ENCODE results near the gene GPR158.

The GPR158 gene

GRCh38 chr10:25502453-25502852 is 327.7 kb downstream of the GPR158 start:
- H3K27ac ChIP-seq (ENCODE audit: low read depth, low read length): no peak overlapping the region
- no peaks in the 10 kb centered on the region for H4K20me1 ChIP-seq (ENCODE audit: low read depth, low read length)
- no peaks in the 10 kb centered on the region for H3F3A ChIP-seq (ENCODE audit: insufficient read depth)
- H3K4me3 ChIP-seq (ENCODE audit: insufficient read depth, low read length, poor library complexity, severe bottlenecking): no peak overlapping the region
- H2AFZ ChIP-seq (ENCODE audit: low read depth, low read length, severe bottlenecking): no peak overlapping the region
- no peak overlapping the region for H3K4me2 ChIP-seq (ENCODE audit: low read depth, low read length, poor library complexity, severe bottlenecking)
- H3K27me3 ChIP-seq (ENCODE audit: low read length): no peaks in the 10 kb centered on the region
- TF ChIP-seq EZH2phosphoT487 (conservative IDR thresholded peaks at IDR 0.05; ENCODE audit: low read length): no peak
- TF ChIP-seq, protein P1, sequence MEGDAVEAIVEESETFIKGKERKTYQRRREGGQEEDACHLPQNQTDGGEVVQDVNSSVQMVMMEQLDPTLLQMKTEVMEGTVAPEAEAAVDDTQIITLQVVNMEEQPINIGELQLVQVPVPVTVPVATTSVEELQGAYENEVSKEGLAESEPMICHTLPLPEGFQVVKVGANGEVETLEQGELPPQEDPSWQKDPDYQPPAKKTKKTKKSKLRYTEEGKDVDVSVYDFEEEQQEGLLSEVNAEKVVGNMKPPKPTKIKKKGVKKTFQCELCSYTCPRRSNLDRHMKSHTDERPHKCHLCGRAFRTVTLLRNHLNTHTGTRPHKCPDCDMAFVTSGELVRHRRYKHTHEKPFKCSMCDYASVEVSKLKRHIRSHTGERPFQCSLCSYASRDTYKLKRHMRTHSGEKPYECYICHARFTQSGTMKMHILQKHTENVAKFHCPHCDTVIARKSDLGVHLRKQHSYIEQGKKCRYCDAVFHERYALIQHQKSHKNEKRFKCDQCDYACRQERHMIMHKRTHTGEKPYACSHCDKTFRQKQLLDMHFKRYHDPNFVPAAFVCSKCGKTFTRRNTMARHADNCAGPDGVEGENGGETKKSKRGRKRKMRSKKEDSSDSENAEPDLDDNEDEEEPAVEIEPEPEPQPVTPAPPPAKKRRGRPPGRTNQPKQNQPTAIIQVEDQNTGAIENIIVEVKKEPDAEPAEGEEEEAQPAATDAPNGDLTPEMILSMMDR (IDR thresholded peaks at IDR 0.05; ENCODE audit: insufficient read depth, low read length, poor library complexity, severe bottlenecking): no peak
- H3K9me2 ChIP-seq (replicated peaks; ENCODE audit: insufficient read depth, low read length): no peaks in the 10 kb centered on the region
- H3K36me3 ChIP-seq (ENCODE audit: low read length): no peaks in the 10 kb centered on the region
- H3K9ac ChIP-seq (ENCODE audit: low read length): no peak overlapping the region
- no peaks in the 10 kb centered on the region for H3K9me3 ChIP-seq (ENCODE audit: insufficient read depth, low read length)
- H3K79me2 ChIP-seq (ENCODE audit: insufficient read depth, low read length): no peaks in the 10 kb centered on the region

DNA sequence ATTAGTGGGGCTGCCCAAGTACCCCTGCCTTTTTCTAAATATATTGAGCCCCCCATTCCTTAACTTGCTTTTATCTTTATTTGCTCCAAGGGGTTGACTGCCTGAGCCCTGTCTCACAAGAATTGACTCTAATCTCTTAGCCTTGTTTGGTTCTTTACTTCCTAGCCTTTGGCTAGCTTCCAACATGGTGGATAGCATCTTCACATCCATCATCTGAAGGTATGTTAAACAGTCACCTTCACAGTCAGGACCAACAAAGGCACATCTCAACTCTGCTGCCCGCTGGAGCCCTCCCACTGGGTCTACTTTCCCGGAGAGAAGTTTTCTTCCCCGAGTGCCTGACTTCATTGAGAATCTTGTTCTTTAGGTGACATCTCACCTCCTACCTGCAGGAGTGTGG is 329.5 kb downstream of the GPR158 start:
- no peak for TF ChIP-seq EZH2phosphoT487 (conservative IDR thresholded peaks at IDR 0.05; ENCODE audit: low read length)
- TF ChIP-seq, protein P1 (IDR thresholded peaks at IDR 0.05; ENCODE audit: insufficient read depth, low read length, poor library complexity, severe bottlenecking): no peak
- H3K9ac ChIP-seq (ENCODE audit: low read length): no peak overlapping the region
- no peak overlapping the region for H2AFZ ChIP-seq (ENCODE audit: low read depth, low read length, severe bottlenecking)
- H3K27me3 ChIP-seq (ENCODE audit: low read length): no peaks in the 10 kb centered on the region
- no peaks in the 10 kb centered on the region for H4K20me1 ChIP-seq (ENCODE audit: low read depth, low read length)
- no peaks in the 10 kb centered on the region for H3F3A ChIP-seq (ENCODE audit: insufficient read depth)
- no peak overlapping the region for H3K4me2 ChIP-seq (ENCODE audit: low read depth, low read length, poor library complexity, severe bottlenecking)
- H3K36me3 ChIP-seq (ENCODE audit: low read length): no peaks in the 10 kb centered on the region
- no peak overlapping the region for H3K4me3 ChIP-seq (ENCODE audit: insufficient read depth, low read length, poor library complexity, severe bottlenecking)
- no peaks in the 10 kb centered on the region for H3K9me2 ChIP-seq (replicated peaks; ENCODE audit: insufficient read depth, low read length)
- H3K79me2 ChIP-seq (ENCODE audit: insufficient read depth, low read length): no peaks in the 10 kb centered on the region
- no peak overlapping the region for H3K27ac ChIP-seq (ENCODE audit: low read depth, low read length)
- H3K9me3 ChIP-seq (ENCODE audit: insufficient read depth, low read length): no peaks in the 10 kb centered on the region

GRCh38 chr10:25504838-25505237 is 330.0 kb downstream of the GPR158 start:
- Histone ChIP-seq H3K9me2 (replicated peaks; ENCODE audit: insufficient read depth, low read length) (no peaks in the 10 kb centered on the region), H3K4me3 (ENCODE audit: insufficient read depth, low read length, poor library complexity, severe bottlenecking) (no peak overlapping the region), H2AFZ (ENCODE audit: low read depth, low read length, severe bottlenecking) (no peak overlapping the region), H4K20me1 (ENCODE audit: low read depth, low read length) (no peaks in the 10 kb centered on the region), H3K27ac (ENCODE audit: low read depth, low read length) (no peak overlapping the region), H3K27me3 (ENCODE audit: low read length) (no peaks in the 10 kb centered on the region), H3F3A (ENCODE audit: insufficient read depth) (no peaks in the 10 kb centered on the region), H3K9ac (ENCODE audit: low read length) (no peak overlapping the region), H3K9me3 (ENCODE audit: insufficient read depth, low read length) (no peaks in the 10 kb centered on the region), H3K79me2 (ENCODE audit: insufficient read depth, low read length) (no peaks in the 10 kb centered on the region), H3K4me2 (ENCODE audit: low read depth, low read length, poor library complexity, severe bottlenecking) (no peak overlapping the region), H3K36me3 (ENCODE audit: low read length) (no peaks in the 10 kb centered on the region)
- TF ChIP-seq EZH2phosphoT487 (conservative IDR thresholded peaks at IDR 0.05; ENCODE audit: low read length): no peak
- TF ChIP-seq, protein P1 (IDR thresholded peaks at IDR 0.05; ENCODE audit: insufficient read depth, low read length, poor library complexity, severe bottlenecking): no peak
